Epithelial cell of esophagus (primary cell): ENCODE data around the gene FBXL3.
"Not testable (repeated sequence)": the region's sequence is repeated elsewhere in the genome, so short reads cannot be mapped to it uniquely, and the experiment has no call there.

Source experiments
- DNase-seq: peaks from one replicate; pipeline ENCODE4 v3.0.0; 2010; ENCODE audit warnings: low read depth
- H3K4me3 ChIP-seq: 2 replicates; pipeline ENCODE4 v1.5.1; 2011; ENCODE audit warnings: mild to moderate bottlenecking, low read length, control low read depth
- TF ChIP-seq, protein P1 (sequence below): IDR thresholded peaks from 2 replicates; pipeline ENCODE4 v1.5.1; 2011; ENCODE audit warnings: low read depth, mild to moderate bottlenecking, low read length, control low read depth, inconsistent platforms; ENCODE audit not compliant: insufficient read depth; ENCODE audit errors: missing control alignments

Gene FBXL3

GRCh38 chr13:77014906-77015685, 11.9 kb downstream of the FBXL3 start:
- no peak overlapping the region for H3K4me3 ChIP-seq
- TF ChIP-seq, protein P1, sequence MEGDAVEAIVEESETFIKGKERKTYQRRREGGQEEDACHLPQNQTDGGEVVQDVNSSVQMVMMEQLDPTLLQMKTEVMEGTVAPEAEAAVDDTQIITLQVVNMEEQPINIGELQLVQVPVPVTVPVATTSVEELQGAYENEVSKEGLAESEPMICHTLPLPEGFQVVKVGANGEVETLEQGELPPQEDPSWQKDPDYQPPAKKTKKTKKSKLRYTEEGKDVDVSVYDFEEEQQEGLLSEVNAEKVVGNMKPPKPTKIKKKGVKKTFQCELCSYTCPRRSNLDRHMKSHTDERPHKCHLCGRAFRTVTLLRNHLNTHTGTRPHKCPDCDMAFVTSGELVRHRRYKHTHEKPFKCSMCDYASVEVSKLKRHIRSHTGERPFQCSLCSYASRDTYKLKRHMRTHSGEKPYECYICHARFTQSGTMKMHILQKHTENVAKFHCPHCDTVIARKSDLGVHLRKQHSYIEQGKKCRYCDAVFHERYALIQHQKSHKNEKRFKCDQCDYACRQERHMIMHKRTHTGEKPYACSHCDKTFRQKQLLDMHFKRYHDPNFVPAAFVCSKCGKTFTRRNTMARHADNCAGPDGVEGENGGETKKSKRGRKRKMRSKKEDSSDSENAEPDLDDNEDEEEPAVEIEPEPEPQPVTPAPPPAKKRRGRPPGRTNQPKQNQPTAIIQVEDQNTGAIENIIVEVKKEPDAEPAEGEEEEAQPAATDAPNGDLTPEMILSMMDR = no peak
- no peak for DNase-seq

- TF ChIP-seq, protein P1 = no peak
- DNase-seq = no peak
- H3K4me3 ChIP-seq = no peak overlapping the region
Observed at GRCh38 chr13:77013853-77014542, 13.0 kb downstream of the FBXL3 start.

DNA sequence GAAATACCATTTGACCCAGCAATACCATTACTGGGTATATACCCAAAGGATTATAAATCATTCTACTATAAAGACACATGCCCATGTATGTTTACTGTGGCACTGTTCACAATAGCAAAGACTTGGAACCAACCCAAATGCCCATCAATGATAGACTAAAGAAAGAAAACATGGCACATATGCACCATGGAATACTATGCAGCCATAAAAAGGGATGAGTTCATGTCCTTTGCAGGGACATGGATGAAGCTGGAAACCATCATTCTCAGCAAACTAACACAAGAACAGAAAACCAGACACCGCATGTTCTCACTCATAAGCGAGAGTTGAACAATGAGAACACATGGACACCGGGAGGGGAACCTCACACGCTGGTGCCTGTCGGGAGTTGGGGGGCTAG, 17.2 kb downstream of the FBXL3 start:
- H3K4me3 ChIP-seq, DNase-seq: not testable (repeated sequence)

GRCh38 chr13:77009011-77009410, 17.9 kb downstream of the FBXL3 start:
- no peak overlapping the region for H3K4me3 ChIP-seq
- TF ChIP-seq, protein P1 = no peak
- DNase-seq = no peak

GRCh38 chr13:77008337-77008736, 18.6 kb downstream of the FBXL3 start:
- not testable (repeated sequence) for DNase-seq, H3K4me3 ChIP-seq

DNA sequence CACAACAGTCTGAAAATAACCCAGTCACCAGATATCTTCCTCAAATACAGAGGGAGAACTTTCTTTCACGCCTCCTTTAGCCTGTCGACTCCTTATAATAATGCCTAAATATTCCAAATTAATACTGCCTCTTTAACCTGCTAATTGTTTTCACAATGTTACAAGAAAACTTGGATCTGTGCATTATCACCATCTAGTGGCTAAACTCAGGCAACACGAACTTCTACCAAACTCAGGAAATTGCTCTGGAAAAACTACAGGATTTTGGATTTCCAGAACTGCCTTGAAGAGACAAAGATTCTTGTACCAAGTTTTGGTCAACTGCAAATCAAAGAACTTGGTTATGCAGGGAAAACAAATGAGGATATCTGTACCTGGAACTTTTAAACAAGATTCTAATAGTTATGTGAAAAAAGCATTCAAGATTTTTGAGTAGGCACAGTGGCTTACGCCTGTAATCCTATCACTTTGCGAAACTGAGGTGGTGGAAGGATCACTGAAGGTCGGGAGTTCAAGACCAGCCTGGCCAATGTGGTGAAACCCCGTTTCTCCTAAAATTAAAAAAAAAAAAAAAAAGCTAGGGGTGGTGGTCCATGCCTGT, 24.3 kb downstream of the FBXL3 start:
- no peak overlapping the region for H3K4me3 ChIP-seq
- TF ChIP-seq, protein P1 = peak; percentile 76
- DNase-seq = peak; percentile 50

- TF ChIP-seq, protein P1 = no peak
- DNase-seq = no peak
- H3K4me3 ChIP-seq = no peak overlapping the region
Observed at GRCh38 chr13:77001963-77002587, 24.9 kb downstream of the FBXL3 start.

GRCh38 chr13:77001540-77001939, 25.4 kb downstream of the FBXL3 start:
- no peak overlapping the region for H3K4me3 ChIP-seq
- TF ChIP-seq, protein P1 = no peak
- DNase-seq = no peak
